SK-N-SH (cell line): ENCODE measurements around the gene ITGAE. TPM values are rescaled to one million over a fixed set of nuclear protein-coding genes. Genes with fewer than 3 reads are reported as not detected.

Experiments
- CTCF ChIA-PET: fragments of 300-600, 350-600 bp; formaldehyde crosslinking; extraction: SDS; loops from one replicate; lab custom pipeline; 2021; lab: Yijun Ruan, JAX
- POLR2A ChIA-PET: fragments of 350-600 bp; sonication (Branson Sonifier 250); formaldehyde crosslinking; extraction: SDS; loops from one replicate; lab custom pipeline; 2020; ENCODE audit warnings: antibody characterized with exemption, inconsistent platforms; lab: Yijun Ruan, JAX
- DNase-seq: peaks from one replicate; pipeline ENCODE4 v3.0.0; 2012
- H2AFZ ChIP-seq: fragments of 200-600 bp; sonication (generic); 2 replicates; pipeline ENCODE4 v1.8.1; 2016; ENCODE audit warnings: antibody characterized with exemption, mild to moderate bottlenecking, low read depth
- H3F3A ChIP-seq: fragments of 200-600 bp; sonication (generic); replicated peaks from 2 replicates; pipeline ENCODE3; 2016; ENCODE audit warnings: antibody characterized with exemption, mild to moderate bottlenecking; ENCODE audit not compliant: insufficient read depth
- H3K27ac ChIP-seq, 2 experiments: fragments of 200-500 bp in 1 of 2; fragments of 200-600 bp in 1 of 2; sonication (Bioruptor generic) in 1 of 2; sonication (generic), shearing (Covaris generic) in 1 of 2; 2 replicates each; pipeline versions ENCODE4 v1.5.1 to v1.6.1; 2014 to 2016; ENCODE audit warnings: low read depth in 2 of 2, inconsistent platforms in 1 of 2, low read length in 1 of 2, mild to moderate bottlenecking in 1 of 2, mixed read lengths in 1 of 2
- H3K27me3 ChIP-seq: fragments of 200-600 bp; sonication (generic), shearing (Covaris generic); 2 replicates; pipeline ENCODE4 v1.6.1; 2016; ENCODE audit warnings: mixed run types; ENCODE audit not compliant: insufficient read depth
- H3K36me3 ChIP-seq, 2 experiments: fragments of 200-500 bp in 1 of 2; fragments of 200-600 bp in 1 of 2; sonication (Bioruptor generic) in 1 of 2; sonication (generic) in 1 of 2; replicated peaks in 1 of 2; 2 replicates each; pipeline versions ENCODE3 to v1.5.1; 2014 to 2016; ENCODE audit warnings: low read length in 1 of 2, mild to moderate bottlenecking in 1 of 2; ENCODE audit not compliant: insufficient read depth in 2 of 2, control insufficient read depth in 1 of 2
- H3K4me1 ChIP-seq, 2 experiments: fragments of 200-500 bp in 1 of 2; fragments of 200-600 bp in 1 of 2; sonication (Bioruptor generic) in 1 of 2; sonication (generic), shearing (Covaris generic) in 1 of 2; 2 replicates each; pipeline versions ENCODE4 v1.5.1 to v1.6.1; 2014 to 2016; ENCODE audit warnings: low read depth in 1 of 2, low read length in 1 of 2, mixed run types in 1 of 2; ENCODE audit not compliant: insufficient read depth in 2 of 2, control insufficient read depth in 1 of 2
- H3K4me2 ChIP-seq: fragments of 200-600 bp; sonication (generic), shearing (Covaris generic); 2 replicates; pipeline ENCODE4 v1.6.1; 2017; ENCODE audit warnings: mixed run types
- H3K4me3 ChIP-seq, 2 experiments: fragments of 200-500 bp in 1 of 2; fragments of 200-600 bp in 1 of 2; sonication (Bioruptor generic) in 1 of 2; sonication (generic), shearing (Covaris generic) in 1 of 2; 2 replicates each; pipeline versions ENCODE4 v1.5.1 to v1.8.1; 2014 to 2016; ENCODE audit warnings: low read depth in 2 of 2, inconsistent platforms in 1 of 2, low read length in 1 of 2, mild to moderate bottlenecking in 1 of 2, mixed read lengths in 1 of 2, moderate library complexity in 1 of 2
- H3K79me2 ChIP-seq: fragments of 200-600 bp; sonication (generic); 2 replicates; pipeline ENCODE4 v1.8.1; 2017; ENCODE audit warnings: mild to moderate bottlenecking; ENCODE audit not compliant: insufficient read depth
- H3K9ac ChIP-seq: fragments of 200-600 bp; sonication (generic); 2 replicates; pipeline ENCODE4 v1.6.1; 2017; ENCODE audit warnings: mixed run types
- H3K9me2 ChIP-seq: fragments of 200-600 bp; sonication (generic); 2 replicates; pipeline ENCODE4 v1.6.1; 2017; ENCODE audit warnings: mixed run types
- H3K9me3 ChIP-seq: fragments of 200-600 bp; sonication (generic); 2 replicates; pipeline ENCODE4 v1.6.1; 2017; ENCODE audit warnings: mixed run types, mild to moderate bottlenecking, moderate library complexity
- H4K20me1 ChIP-seq: fragments of 200-600 bp; sonication (generic); 2 replicates; pipeline ENCODE4 v1.6.1; 2017; ENCODE audit warnings: mild to moderate bottlenecking, mixed run types; ENCODE audit not compliant: insufficient read depth
- CHD2 ChIP-seq: fragments of 150-350 bp; IDR thresholded peaks from 2 replicates; pipeline ENCODE4 v1.6.1; 2018; ENCODE audit warnings: low read length; ENCODE audit not compliant: partially characterized antibody
- EP300 ChIP-seq, 2 experiments: IDR thresholded peaks; 2 replicates each; pipeline versions ENCODE4 v1.4.0 to v1.6.1; 2012; ENCODE audit warnings: borderline replicate concordance in 1 of 2, low read depth in 1 of 2, low read length in 1 of 2
- FOSL2 ChIP-seq: IDR thresholded peaks from 2 replicates; pipeline ENCODE4 v1.4.0; 2012; ENCODE audit warnings: low read depth, mild to moderate bottlenecking, moderate library complexity, borderline replicate concordance
- FOXM1 ChIP-seq: IDR thresholded peaks from 2 replicates; pipeline ENCODE4 v1.4.0; 2012; ENCODE audit warnings: low read depth, mild to moderate bottlenecking
- GABPA ChIP-seq: IDR thresholded peaks from 2 replicates; pipeline ENCODE4 v1.4.0; 2012; ENCODE audit warnings: low read depth, mild to moderate bottlenecking
- GATA2 ChIP-seq: sonication (generic); formaldehyde crosslinking; IDR thresholded peaks from 2 replicates; pipeline ENCODE4 v1.5.0; 2020; ENCODE audit warnings: mild to moderate bottlenecking, missing genetic modification reagents
- JUND ChIP-seq: IDR thresholded peaks from 2 replicates; pipeline ENCODE4 v1.4.0; 2012
- TEAD4 ChIP-seq: IDR thresholded peaks from 2 replicates; pipeline ENCODE4 v1.4.0; 2012; ENCODE audit warnings: mild to moderate bottlenecking, borderline replicate concordance; ENCODE audit not compliant: insufficient read depth
- WGBS: methylation state at CpG from one replicate; pipeline ENCODE4 v1.1.6; 2017; ENCODE audit warnings: low lambda C conversion rate; 5-methylcytosine and 5-hydroxymethylcytosine counted together
- polyA plus RNA-seq, 3 experiments: library from polyadenylated mRNA; depleted of rRNA; stranded (reverse); fragments of >200 nt; gene quantifications; 2 replicates each; pipeline ENCODE4 v1.2.3, GENCODE V29; 2012
- TF ChIP-seq, protein P1 (sequence below): fragments of 200-600 bp; sonication (generic); IDR thresholded peaks from 2 replicates; pipeline ENCODE4 v1.6.1; 2017; ENCODE audit warnings: antibody characterized with exemption, mild to moderate bottlenecking, moderate library complexity
- TF ChIP-seq, protein P2 (sequence below): fragments of 150-350 bp; IDR thresholded peaks from 2 replicates; pipeline ENCODE4 v1.6.1; 2016; ENCODE audit warnings: mild to moderate bottlenecking, low read depth, low read length

ITGAE gene
- polyA plus RNA-seq, 1 of the 3 experiments (the other 2 are of a cell fraction) = 56.7 TPM

DNA sequence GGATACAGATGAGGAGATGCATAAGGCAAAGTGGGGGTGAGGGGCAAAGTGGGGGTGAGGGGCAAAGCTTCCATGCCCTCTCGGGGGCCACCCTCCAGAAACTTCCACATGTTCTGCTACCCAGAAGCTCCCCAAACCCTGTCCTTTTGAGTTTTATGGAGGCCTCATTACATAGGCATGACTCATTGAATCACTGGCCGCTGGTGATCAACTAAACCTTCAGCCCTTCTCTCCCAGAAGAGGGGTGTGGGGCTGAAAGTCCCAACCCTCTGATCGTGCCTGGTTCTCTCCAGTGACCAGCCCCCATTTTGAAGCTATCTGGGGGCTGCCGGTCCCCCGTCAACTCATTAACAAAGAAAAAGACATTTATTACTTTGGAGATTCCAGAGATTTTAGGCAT lies 27.5 kb downstream of the ITGAE start:
- no peaks in the 10 kb centered on the region for H3K36me3 ChIP-seq
- no peak overlapping the region for H3K4me2 ChIP-seq
- no peak overlapping the region for H3K9ac ChIP-seq
- H2AFZ ChIP-seq = peak overlapping the region; percentile 71
- no peaks in the 10 kb centered on the region for H3K4me1 ChIP-seq
- TF ChIP-seq TEAD4 (no peak), CHD2 (no peak), FOXM1 (no peak), FOSL2 (peak; percentile 63; the same call in 1 of the 2 replicates), JUND (peak; percentile 60; the same call in 1 of the 2 replicates)
- TF ChIP-seq, protein P1, sequence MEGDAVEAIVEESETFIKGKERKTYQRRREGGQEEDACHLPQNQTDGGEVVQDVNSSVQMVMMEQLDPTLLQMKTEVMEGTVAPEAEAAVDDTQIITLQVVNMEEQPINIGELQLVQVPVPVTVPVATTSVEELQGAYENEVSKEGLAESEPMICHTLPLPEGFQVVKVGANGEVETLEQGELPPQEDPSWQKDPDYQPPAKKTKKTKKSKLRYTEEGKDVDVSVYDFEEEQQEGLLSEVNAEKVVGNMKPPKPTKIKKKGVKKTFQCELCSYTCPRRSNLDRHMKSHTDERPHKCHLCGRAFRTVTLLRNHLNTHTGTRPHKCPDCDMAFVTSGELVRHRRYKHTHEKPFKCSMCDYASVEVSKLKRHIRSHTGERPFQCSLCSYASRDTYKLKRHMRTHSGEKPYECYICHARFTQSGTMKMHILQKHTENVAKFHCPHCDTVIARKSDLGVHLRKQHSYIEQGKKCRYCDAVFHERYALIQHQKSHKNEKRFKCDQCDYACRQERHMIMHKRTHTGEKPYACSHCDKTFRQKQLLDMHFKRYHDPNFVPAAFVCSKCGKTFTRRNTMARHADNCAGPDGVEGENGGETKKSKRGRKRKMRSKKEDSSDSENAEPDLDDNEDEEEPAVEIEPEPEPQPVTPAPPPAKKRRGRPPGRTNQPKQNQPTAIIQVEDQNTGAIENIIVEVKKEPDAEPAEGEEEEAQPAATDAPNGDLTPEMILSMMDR = no peak
- TF ChIP-seq, protein P2, sequence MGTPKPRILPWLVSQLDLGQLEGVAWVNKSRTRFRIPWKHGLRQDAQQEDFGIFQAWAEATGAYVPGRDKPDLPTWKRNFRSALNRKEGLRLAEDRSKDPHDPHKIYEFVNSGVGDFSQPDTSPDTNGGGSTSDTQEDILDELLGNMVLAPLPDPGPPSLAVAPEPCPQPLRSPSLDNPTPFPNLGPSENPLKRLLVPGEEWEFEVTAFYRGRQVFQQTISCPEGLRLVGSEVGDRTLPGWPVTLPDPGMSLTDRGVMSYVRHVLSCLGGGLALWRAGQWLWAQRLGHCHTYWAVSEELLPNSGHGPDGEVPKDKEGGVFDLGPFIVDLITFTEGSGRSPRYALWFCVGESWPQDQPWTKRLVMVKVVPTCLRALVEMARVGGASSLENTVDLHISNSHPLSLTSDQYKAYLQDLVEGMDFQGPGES = no peak
- TF ChIP-seq, all 33 proteins: peak for 2
- no peaks in the 10 kb centered on the region for H3F3A ChIP-seq
- no peak overlapping the region for H3K4me3 ChIP-seq
- no peak for DNase-seq
- no peaks in the 10 kb centered on the region for H3K79me2 ChIP-seq
- H4K20me1 ChIP-seq = no peaks in the 10 kb centered on the region
- H3K9me2 ChIP-seq = no peaks in the 10 kb centered on the region
- WGBS = 52% methylated on average over 5 of the region's 5 CpGs
- ChIA-PET CTCF (interaction anchor here (1.2 kb wide), 1 partner anchor 36 kb away, joined by 8 read pairs; no protein-coding TSS in a partner anchor), POLR2A (no interaction called here)
- no peak overlapping the region for H3K27ac ChIP-seq
- no peaks in the 10 kb centered on the region for H3K9me3 ChIP-seq
- H3K27me3 ChIP-seq = no peaks in the 10 kb centered on the region

DNA sequence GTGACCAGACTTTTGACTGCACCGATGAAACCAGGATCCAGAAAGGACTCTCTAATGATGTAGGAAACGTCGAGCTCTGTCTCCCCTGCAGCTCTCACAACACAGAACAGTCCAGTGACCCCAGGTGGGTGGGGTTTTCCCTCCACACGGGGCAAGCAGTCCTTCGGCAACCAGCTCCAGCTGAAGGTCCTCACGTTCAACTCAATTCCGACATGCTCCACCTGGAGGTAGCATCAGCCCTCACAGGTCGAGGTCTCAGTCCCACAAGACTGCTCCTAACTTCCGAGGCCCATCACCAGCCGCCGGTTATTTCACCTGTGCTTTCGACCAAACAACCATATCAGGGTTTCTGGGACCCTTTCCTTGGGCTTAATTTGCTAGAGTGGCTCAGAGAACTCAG lies 28.2 kb downstream of the ITGAE start:
- no peak for TF ChIP-seq GABPA
- TF ChIP-seq EP300 (IDR thresholded peaks at IDR 0.05; ENCODE audit: borderline replicate concordance in 1 of 2, low read depth in 1 of 2, low read length in 1 of 2) = no peak
- TF ChIP-seq FOXM1 = no peak
- TF ChIP-seq GATA2 (CRISPR knock-in tag) = no peak
- Histone ChIP-seq H3K9ac (no peak overlapping the region), H3K27me3 (no peaks in the 10 kb centered on the region), H3K27ac (no peak overlapping the region), H3K4me1 (no peaks in the 10 kb centered on the region), H4K20me1 (no peaks in the 10 kb centered on the region), H3F3A (no peaks in the 10 kb centered on the region), H3K9me3 (no peaks in the 10 kb centered on the region), H3K4me3 (no peak overlapping the region), H2AFZ (no peak overlapping the region), H3K9me2 (no peaks in the 10 kb centered on the region), H3K4me2 (no peak overlapping the region), H3K79me2 (no peaks in the 10 kb centered on the region), H3K36me3 (no peaks in the 10 kb centered on the region)
- CTCF ChIA-PET = interaction anchor here (1.2 kb wide), 1 partner anchor 35 kb away, joined by 8 read pairs; no protein-coding TSS in a partner anchor
- WGBS = 72% methylated on average over 7 of the region's 12 CpGs
- no peak for DNase-seq
- POLR2A ChIA-PET = no interaction called here
